Mucosa of stomach (tissue), 1 donor: ENCODE measurements around the gene XXYLT1.

Source experiments
- H3K27me3 ChIP-seq: one replicate; pipeline ENCODE4 v1.7.0; 2013; ENCODE audit warnings: mild to moderate bottlenecking, low read length; ENCODE audit not compliant: control insufficient read depth, insufficient read depth
- H3K36me3 ChIP-seq: one replicate; pipeline ENCODE4 v1.7.0; 2013; ENCODE audit warnings: low read length; ENCODE audit not compliant: control insufficient read depth, insufficient read depth
- H3K4me1 ChIP-seq: one replicate; pipeline ENCODE4 v1.7.0; 2013; ENCODE audit warnings: mild to moderate bottlenecking, low read length; ENCODE audit not compliant: control insufficient read depth, insufficient read depth
- H3K4me3 ChIP-seq: one replicate; pipeline ENCODE4 v1.7.0; 2013; ENCODE audit warnings: low read length
- H3K9ac ChIP-seq: one replicate; pipeline ENCODE4 v1.7.0; 2013; ENCODE audit warnings: mild to moderate bottlenecking, low read length, moderate library complexity
- H3K9me3 ChIP-seq: one replicate; pipeline ENCODE4 v1.7.0; 2013; ENCODE audit warnings: mild to moderate bottlenecking, low read length, moderate library complexity; ENCODE audit not compliant: control insufficient read depth
- donor health status: Pancreatic carcinoma.

The XXYLT1 gene

DNA sequence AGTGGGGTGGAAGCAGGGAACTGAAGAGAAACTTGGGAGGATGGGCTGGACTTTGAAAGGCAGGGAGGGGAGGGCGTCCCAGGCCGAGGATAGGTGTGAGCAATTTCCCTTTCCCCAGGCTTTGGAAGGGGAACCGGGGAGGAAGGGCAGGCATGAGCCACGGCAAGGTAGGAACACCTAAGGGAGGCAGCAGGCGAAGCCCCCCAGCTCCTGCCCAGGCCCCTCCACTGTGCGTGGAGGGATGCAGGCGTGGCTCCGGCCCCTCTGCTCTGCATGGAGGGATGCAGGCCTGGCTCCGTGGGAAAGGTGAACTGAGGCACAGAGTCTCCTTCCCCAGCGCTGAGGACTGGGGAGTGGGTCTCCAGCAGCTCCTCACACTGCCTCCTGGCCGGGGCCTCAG is 236.4 kb downstream of the XXYLT1 start:
- H3K9me3 ChIP-seq, result no peaks in the 10 kb centered on the region
- no peak overlapping the region for H3K4me3 ChIP-seq
- peaks cover 58% of the 10 kb centered on the region for H3K4me1 ChIP-seq
- H3K27me3 ChIP-seq, result no peaks in the 10 kb centered on the region
- no peak overlapping the region for H3K9ac ChIP-seq
- H3K36me3 ChIP-seq, result no peaks in the 10 kb centered on the region

DNA sequence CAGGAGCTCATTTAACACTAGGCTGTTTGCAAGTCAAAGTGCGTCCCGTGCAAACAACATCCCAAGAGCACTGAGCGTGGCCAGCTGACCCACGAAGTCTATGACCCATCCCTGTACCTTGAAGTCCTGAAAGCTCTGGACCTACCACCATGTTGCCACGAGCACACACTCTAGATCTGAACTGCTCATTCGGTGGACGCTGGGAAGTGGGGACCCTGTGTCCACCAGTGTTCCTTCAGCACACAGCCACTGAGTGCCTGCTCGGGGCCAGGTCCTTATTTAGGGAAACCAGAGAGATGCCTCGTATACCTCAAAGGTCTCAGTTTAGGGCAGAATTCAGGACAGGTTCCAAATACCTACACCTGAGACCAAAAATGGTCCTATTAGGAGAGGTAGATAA is 236.9 kb downstream of the XXYLT1 start:
- no peaks in the 10 kb centered on the region for H3K36me3 ChIP-seq
- no peaks in the 10 kb centered on the region for H3K9me3 ChIP-seq
- peaks cover 58% of the 10 kb centered on the region for H3K4me1 ChIP-seq
- no peak overlapping the region for H3K4me3 ChIP-seq
- no peaks in the 10 kb centered on the region for H3K27me3 ChIP-seq
- no peak overlapping the region for H3K9ac ChIP-seq

DNA sequence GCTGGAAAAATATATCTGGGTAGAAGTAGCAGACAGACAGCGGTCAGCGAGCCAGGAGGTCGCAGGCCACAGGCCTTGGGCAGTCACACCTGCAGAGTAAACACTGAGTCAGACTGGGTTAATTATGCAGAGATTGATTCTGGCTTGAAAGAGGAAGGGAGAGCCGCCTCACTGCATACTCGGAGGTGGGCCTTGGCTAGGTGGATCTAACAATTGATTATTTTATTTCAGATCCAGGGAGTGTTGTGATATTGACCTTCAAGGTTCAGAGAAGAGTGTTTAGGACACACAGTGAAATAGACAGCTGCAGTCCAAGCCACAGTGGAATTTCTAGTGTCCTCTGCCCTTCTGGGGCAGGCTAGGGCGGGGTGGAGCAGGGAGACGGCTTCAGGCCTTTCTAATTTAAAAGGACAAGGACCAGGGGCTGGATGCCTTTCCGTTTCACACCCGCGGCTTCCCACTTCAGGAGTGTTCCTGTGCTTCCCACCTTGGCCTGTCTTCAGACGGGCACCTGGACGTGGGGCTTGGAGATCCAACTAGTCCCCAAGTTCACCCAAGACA is 237.3 kb downstream of the XXYLT1 start:
- no peaks in the 10 kb centered on the region for H3K27me3 ChIP-seq
- no peaks in the 10 kb centered on the region for H3K36me3 ChIP-seq
- peaks cover 60% of the 10 kb centered on the region for H3K4me1 ChIP-seq
- H3K4me3 ChIP-seq, result no peak overlapping the region
- H3K9ac ChIP-seq, result no peak overlapping the region
- no peaks in the 10 kb centered on the region for H3K9me3 ChIP-seq

DNA sequence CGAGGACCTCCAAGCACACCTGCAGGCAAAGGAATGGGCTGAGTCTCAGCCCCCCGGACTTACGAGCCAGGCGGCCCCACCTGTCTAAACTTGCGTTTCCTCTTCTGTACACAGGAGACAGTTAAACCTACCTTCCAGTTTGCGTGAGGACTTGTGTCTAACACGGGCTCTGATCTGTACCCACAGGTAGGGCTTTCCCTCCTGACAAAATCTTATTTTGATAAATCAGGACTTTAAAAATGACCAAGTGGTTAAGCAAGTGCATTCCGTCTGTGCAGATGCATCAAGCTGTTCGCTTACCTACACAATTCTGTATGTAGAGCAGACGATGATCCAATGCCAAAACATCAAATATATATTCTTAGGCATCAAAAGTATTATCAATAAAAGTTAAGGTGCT is 238.0 kb downstream of the XXYLT1 start:
- no peak overlapping the region for H3K4me3 ChIP-seq
- H3K36me3 ChIP-seq, result no peaks in the 10 kb centered on the region
- no peaks in the 10 kb centered on the region for H3K27me3 ChIP-seq
- no peak overlapping the region for H3K9ac ChIP-seq
- H3K9me3 ChIP-seq, result no peaks in the 10 kb centered on the region
- peaks cover 60% of the 10 kb centered on the region for H3K4me1 ChIP-seq

DNA sequence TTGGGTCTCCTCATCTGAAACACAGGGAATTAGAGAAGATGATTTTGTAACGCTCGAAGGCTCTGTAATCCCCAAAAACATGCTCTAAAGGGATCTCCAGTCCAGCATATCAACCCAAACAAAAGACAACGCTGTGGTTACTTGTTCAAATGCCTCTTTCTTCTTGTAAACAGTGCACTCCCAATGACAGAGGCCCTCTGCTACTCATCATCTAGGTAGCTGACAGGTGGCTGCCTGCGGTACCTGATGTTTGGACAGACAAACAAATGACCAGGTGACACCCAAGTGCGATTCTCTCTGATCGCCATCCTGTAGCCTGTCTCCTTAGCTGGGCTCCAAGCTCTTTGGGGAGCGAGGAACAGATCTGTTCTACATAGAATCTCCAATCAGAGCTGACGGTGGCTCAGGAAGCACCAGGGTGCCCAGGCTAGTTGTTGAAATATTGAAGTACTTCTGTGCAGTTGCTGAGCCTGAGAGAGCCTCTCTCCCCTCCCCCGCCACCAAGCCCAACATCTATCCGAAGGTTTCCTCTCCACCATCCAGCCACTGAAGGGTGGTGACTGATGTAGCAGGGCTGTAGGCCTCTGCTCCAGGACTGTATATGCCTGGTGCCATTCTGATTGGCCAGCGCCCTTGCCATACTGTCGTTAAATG is 238.7 kb downstream of the XXYLT1 start:
- no peak overlapping the region for H3K9ac ChIP-seq
- no peaks in the 10 kb centered on the region for H3K9me3 ChIP-seq
- H3K27me3 ChIP-seq, result no peaks in the 10 kb centered on the region
- H3K36me3 ChIP-seq, result no peaks in the 10 kb centered on the region
- no peak overlapping the region for H3K4me3 ChIP-seq
- H3K4me1 ChIP-seq, result peaks cover 60% of the 10 kb centered on the region

DNA sequence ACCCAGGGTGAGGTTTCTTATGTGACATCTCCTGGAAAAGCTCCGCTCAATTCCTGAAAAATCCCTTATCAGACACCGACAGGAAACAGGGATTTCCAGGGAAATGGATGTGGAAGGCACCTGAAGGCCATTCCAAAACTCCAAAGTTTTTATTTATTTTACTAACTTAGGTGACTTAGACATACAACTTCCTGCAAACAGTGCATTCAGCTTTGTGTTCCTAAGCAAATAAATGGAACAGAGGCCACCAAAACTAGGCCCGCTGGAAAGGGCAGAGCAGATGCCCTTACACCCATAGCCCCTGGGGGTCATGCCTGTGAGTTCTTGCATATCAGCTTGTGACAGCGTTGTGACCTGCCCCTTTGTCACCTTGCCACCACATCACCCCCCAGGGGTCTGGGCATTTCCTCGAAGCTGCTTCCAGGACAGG is 239.4 kb downstream of the XXYLT1 start:
- no peaks in the 10 kb centered on the region for H3K9me3 ChIP-seq
- peaks cover 60% of the 10 kb centered on the region for H3K4me1 ChIP-seq
- no peak overlapping the region for H3K9ac ChIP-seq
- no peak overlapping the region for H3K4me3 ChIP-seq
- no peaks in the 10 kb centered on the region for H3K36me3 ChIP-seq
- no peaks in the 10 kb centered on the region for H3K27me3 ChIP-seq

DNA sequence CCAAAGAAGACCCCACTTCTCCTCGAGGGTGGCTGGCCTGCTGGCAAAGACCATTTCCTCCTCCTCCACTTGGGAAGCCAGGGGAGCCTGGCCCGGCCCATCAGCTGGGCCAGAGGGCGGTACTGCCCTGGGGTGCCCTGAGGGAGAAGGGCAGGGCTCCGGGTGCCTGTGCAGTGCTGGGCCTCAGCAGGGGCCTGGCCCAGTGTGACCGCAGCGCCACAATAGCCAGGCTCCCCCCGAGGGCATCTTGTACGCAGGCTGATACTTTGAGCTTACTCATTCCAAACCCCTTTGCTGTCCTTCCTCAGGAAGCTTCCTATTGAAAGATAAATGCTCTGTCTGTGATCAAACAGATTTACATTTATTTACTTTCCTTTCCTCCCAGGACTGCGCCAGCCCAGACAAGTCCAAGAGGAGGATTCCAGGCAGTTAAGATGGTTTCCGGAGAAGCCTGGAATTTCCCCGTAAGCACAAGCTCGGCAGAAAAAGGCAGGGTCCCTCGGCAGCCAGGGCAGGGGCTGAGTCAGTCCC is 240.1 kb downstream of the XXYLT1 start:
- H3K4me3 ChIP-seq, result no peak overlapping the region
- H3K4me1 ChIP-seq, result peaks cover 60% of the 10 kb centered on the region
- no peaks in the 10 kb centered on the region for H3K27me3 ChIP-seq
- H3K9ac ChIP-seq, result peak overlapping the region; percentile 1
- no peaks in the 10 kb centered on the region for H3K36me3 ChIP-seq
- no peaks in the 10 kb centered on the region for H3K9me3 ChIP-seq

DNA sequence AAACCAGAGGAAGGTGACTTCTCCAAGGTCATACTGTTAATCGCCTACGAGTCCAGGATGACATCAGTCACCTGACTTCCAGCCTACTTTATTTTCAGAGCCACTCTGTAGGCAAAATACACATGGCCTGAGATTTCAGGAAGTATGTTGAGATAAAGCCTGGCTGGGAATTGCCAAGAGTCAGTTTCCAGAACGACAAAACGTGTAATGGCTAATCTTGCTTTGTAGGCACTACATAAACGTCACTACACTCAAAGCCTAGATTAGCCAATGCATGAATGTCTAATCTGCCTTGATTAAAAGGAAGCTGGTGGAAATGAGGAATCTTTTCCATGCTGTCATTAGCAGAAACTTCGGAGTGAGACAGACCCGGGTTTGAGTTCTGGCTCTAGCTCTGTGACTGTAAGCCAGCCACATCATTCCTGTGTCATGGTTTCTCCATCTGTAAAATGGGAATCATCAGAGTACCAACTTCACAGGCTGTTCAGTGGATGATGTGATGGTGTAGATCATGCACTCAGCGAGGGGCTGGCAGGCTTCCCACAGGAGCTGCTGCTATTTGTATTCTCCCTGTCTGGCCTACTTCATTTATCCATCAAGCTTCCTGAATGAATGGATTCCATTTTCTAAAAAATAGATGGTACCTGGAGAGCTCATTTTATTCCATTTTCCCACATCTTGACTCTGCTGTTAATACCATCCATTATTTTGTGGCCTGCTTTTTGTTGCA is 241.9 kb downstream of the XXYLT1 start:
- no peaks in the 10 kb centered on the region for H3K36me3 ChIP-seq
- peaks cover 52% of the 10 kb centered on the region for H3K4me1 ChIP-seq

DNA sequence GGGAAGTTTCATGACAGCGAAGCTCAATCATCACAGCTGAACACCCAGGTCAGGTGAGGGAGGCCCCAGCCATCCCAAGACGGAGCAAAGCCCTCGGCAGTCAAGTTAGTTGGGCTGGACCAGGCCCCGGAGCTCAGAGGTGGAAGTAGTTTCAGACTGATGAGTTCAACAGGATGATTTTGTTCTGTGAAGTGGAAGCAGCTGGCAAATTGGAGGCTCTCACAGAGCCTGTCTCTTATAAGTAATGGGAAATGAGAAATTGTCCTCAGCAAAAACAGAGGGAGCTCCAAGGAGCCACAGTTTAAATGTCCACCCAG is 245.1 kb downstream of the XXYLT1 start:
- Histone ChIP-seq H3K27me3 (no peaks in the 10 kb centered on the region), H3K9ac (no peak overlapping the region), H3K9me3 (no peaks in the 10 kb centered on the region), H3K36me3 (no peaks in the 10 kb centered on the region), H3K4me3 (no peak overlapping the region), H3K4me1 (peaks cover 20% of the 10 kb centered on the region)

More for the DNA sequence above, 241.9 kb downstream of the XXYLT1 start:
- no peak overlapping the region for H3K4me3 ChIP-seq
- no peaks in the 10 kb centered on the region for H3K27me3 ChIP-seq
- H3K9me3 ChIP-seq, result no peaks in the 10 kb centered on the region
- no peak overlapping the region for H3K9ac ChIP-seq

DNA sequence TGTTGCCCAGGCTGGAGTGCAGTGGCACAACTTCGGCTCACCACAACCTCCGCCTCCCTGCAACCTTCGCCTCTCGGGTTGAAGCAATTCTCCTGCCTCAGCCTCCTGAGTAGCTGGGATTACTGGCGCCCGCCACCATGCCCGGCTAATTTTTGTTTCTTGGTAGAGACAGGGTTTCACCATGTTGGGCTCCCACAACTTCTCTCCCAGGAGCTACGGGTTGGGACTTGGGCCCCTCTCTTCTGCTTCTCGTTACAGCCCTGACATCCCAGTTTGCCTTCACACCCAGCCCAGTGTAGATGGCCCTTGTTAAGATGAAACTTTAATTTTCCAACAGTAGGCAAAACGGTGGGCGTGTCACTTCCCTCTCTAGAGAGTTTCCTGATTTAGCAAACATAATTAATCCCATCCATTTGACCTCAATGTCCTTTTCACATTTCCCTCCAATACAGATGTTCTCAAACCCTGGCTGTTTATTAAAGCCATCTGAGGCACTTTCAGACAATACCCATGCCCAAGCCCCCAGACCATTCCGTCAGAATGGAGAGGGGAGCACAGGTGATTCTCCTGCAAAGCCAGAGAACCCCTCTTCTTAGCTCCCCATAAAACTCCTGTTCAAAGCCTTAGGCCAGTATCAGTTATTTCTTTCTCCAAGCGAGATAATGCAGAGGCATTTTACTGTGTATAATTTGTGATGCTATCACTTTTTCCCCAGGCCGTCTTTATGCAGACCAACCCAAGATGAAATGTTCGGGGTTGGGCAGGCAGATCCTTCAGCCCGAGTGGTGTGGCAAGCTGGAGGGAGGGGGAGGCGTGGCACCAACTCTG is 245.7 kb downstream of the XXYLT1 start:
- Histone ChIP-seq H3K27me3 (no peaks in the 10 kb centered on the region), H3K36me3 (no peaks in the 10 kb centered on the region), H3K9ac (no peak overlapping the region), H3K4me1 (peaks cover 14% of the 10 kb centered on the region), H3K9me3 (no peaks in the 10 kb centered on the region), H3K4me3 (no peak overlapping the region)

DNA sequence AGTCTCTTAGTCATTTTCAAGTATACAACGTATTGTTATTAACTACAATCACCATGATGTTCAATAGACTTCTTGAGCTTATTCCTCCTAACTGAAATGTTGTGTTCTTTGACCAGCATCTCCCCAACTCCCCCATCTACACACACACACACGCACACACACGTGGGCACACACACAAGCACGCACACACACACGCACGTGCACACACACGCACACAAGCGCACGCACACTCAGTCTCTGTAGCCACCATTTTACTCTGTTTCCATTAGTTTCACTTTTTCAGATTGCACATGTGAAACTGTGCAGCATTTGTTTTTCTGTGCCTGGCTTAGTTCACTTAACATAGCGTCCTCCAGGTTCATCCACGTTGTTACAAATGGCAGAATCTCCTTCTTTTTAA is 247.0 kb downstream of the XXYLT1 start:
- no peak overlapping the region for H3K9ac ChIP-seq
- H3K9me3 ChIP-seq, result no peaks in the 10 kb centered on the region
- no peaks in the 10 kb centered on the region for H3K36me3 ChIP-seq
- H3K4me1 ChIP-seq, result peaks cover under 1% of the 10 kb centered on the region
- H3K4me3 ChIP-seq, result no peak overlapping the region
- no peaks in the 10 kb centered on the region for H3K27me3 ChIP-seq

DNA sequence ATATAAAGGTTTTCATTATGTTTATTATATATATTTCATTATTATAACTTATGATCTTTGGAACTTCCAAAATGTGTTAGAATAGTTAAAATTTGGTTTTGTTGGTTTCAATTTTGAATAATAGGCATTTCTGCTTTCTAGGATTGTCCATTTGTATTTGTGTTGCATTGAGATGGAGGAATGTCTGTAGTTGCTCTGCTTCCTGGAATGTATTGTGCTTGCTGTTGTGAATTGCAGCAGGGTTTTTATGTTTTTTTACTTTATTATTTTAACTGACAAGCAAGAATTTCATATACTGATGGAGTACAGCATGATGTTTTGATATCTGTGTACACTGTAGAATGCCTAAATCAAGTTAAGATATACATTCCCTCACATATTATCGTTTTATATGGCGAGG is 247.4 kb downstream of the XXYLT1 start:
- no peaks in the 10 kb centered on the region for H3K9me3 ChIP-seq
- no peak overlapping the region for H3K9ac ChIP-seq
- no peaks in the 10 kb centered on the region for H3K27me3 ChIP-seq
- no peak overlapping the region for H3K4me3 ChIP-seq
- no peaks in the 10 kb centered on the region for H3K36me3 ChIP-seq
- no peaks in the 10 kb centered on the region for H3K4me1 ChIP-seq
